Prostate gland (tissue), 2 donors: Measurements from ENCODE around the gene TAS2R40. TPM values are rescaled to one million over a fixed set of nuclear protein-coding genes. Genes with fewer than 3 reads are reported as not detected.

ENCODE experiments used
- DNase-seq: peaks from one replicate; pipeline ENCODE4 v3.0.0-alpha.2; 2019; ENCODE audit warnings: low spot score
- H3K27ac ChIP-seq, 2 donors: fragments of 200-600 bp; sonication (generic); 2 replicates each; pipeline ENCODE4 v1.5.1; 2017 to 2019
- H3K27me3 ChIP-seq: fragments of 200-600 bp; sonication (generic); replicated peaks from 2 replicates; pipeline ENCODE4 v1.5.1; 2019; ENCODE audit not compliant: insufficient read depth
- H3K36me3 ChIP-seq, 2 donors: fragments of 200-600 bp; sonication (generic); 1 replicate in 1 of 2; 2 replicates in 1 of 2; pipeline versions ENCODE4 v1.5.1 to v1.8.1; 2017 to 2019
- H3K4me1 ChIP-seq: fragments of 200-600 bp; sonication (generic); replicated peaks from 2 replicates; pipeline ENCODE4 v1.5.1; 2019
- H3K4me3 ChIP-seq, 2 donors: fragments of 200-600 bp; sonication (generic); 2 replicates each; pipeline ENCODE4 v1.5.1; 2017 to 2019
- H3K9me3 ChIP-seq: fragments of 200-600 bp; sonication (generic); 2 replicates; pipeline ENCODE4 v1.5.1; 2017
- CTCF ChIP-seq, 4 experiments: fragments of 200-600 bp in 2 of 4; fragments of 450-650 bp in 2 of 4; sonication (generic) in 2 of 4; IDR thresholded peaks; 1 replicate in 3 of 4; 2 replicates in 1 of 4; pipeline ENCODE4 v1.5.1; 2016 to 2019; ENCODE audit warnings: antibody characterized with exemption in 4 of 4, mild to moderate bottlenecking in 2 of 4, moderate library complexity in 2 of 4
- POLR2A ChIP-seq: fragments of 450-650 bp; IDR thresholded peaks from one replicate; pipeline ENCODE4 v1.6.1; 2016; ENCODE audit warnings: antibody characterized with exemption, mild to moderate bottlenecking
- POLR2AphosphoS5 ChIP-seq: sonication (generic); formaldehyde crosslinking; IDR thresholded peaks from one replicate; pipeline ENCODE4 v1.6.1; 2017; ENCODE audit warnings: antibody characterized with exemption
- WGBS: methylation state at CpG from one replicate; pipeline ENCODE4 v1.1.5; 2018; 5-methylcytosine and 5-hydroxymethylcytosine counted together
- intact Hi-C: fragments of 100-400 bp; cut with DNase I; formaldehyde crosslinking; loops from one replicate; pipeline ENCODE4 v1.14.2; 2022
- total RNA-seq, 2 donors: library from RNA; depleted of rRNA; stranded (reverse); fragments of >200 nt; gene quantifications; one replicate each; pipeline ENCODE4 v1.1.0, GENCODE V29; 2016

TAS2R40 gene
- total RNA-seq, 2 donors from 2014 or later: not detected

- intact Hi-C loops: no loop called here
- Histone ChIP-seq H3K9me3 (no peaks in the 10 kb centered on the region), H3K27ac (no peak overlapping the region), H3K36me3 (no peaks in the 10 kb centered on the region), H3K4me3 (no peak overlapping the region), H3K27me3 (no peaks in the 10 kb centered on the region), H3K4me1 (no peaks in the 10 kb centered on the region)
- no peak for DNase-seq
- TF ChIP-seq POLR2A: no peak
- TF ChIP-seq CTCF (IDR thresholded peaks at IDR 0.05): no peak
- TF ChIP-seq POLR2AphosphoS5: no peak
- 63% methylated on average over 3 of the region's 3 CpGs for WGBS
Measured at GRCh38 chr7:143236408-143236990, 14.7 kb downstream of the TAS2R40 start.

GRCh38 chr7:143237366-143237765, 15.5 kb downstream of the TAS2R40 start:
- no peaks in the 10 kb centered on the region for H3K4me1 ChIP-seq
- H3K27me3 ChIP-seq: no peaks in the 10 kb centered on the region
- no peak overlapping the region for H3K4me3 ChIP-seq
- intact Hi-C loops: no loop called here
- no peaks in the 10 kb centered on the region for H3K36me3 ChIP-seq
- no peaks in the 10 kb centered on the region for H3K9me3 ChIP-seq
- no peak overlapping the region for H3K27ac ChIP-seq
- DNase-seq: no peak
- TF ChIP-seq POLR2AphosphoS5 (no peak), CTCF (IDR thresholded peaks at IDR 0.05) (no peak), POLR2A (no peak)

- no peak overlapping the region for H3K27ac ChIP-seq
- H3K36me3 ChIP-seq: no peaks in the 10 kb centered on the region
- H3K4me3 ChIP-seq: no peak overlapping the region
- no peak for DNase-seq
- WGBS: 85% methylated on average over 1 of the region's 1 CpG
- H3K4me1 ChIP-seq: no peaks in the 10 kb centered on the region
- TF ChIP-seq POLR2A (no peak), CTCF (IDR thresholded peaks at IDR 0.05) (no peak), POLR2AphosphoS5 (no peak)
- no peaks in the 10 kb centered on the region for H3K9me3 ChIP-seq
- intact Hi-C loops: no loop called here
- H3K27me3 ChIP-seq: no peaks in the 10 kb centered on the region
Measured at GRCh38 chr7:143238289-143238980, 16.6 kb downstream of the TAS2R40 start.

GRCh38 chr7:143239813-143240212, 18.0 kb downstream of the TAS2R40 start:
- intact Hi-C loops: loop anchor here (5.0 kb wide), 1 partner anchor 177 kb away; no protein-coding TSS in a partner anchor
- no peak overlapping the region for H3K27ac ChIP-seq
- TF ChIP-seq CTCF (IDR thresholded peaks at IDR 0.05) (no peak), POLR2A (no peak), POLR2AphosphoS5 (no peak)
- no peaks in the 10 kb centered on the region for H3K9me3 ChIP-seq
- H3K36me3 ChIP-seq: no peaks in the 10 kb centered on the region
- DNase-seq: no peak
- no peaks in the 10 kb centered on the region for H3K27me3 ChIP-seq
- no peak overlapping the region for H3K4me3 ChIP-seq
- H3K4me1 ChIP-seq: no peaks in the 10 kb centered on the region
